Hepatocyte (in vitro differentiated cells): Measurements from ENCODE around the gene CDK19. TPM values are rescaled to one million over a fixed set of nuclear protein-coding genes. Genes with fewer than 3 reads are reported as not detected.
"Not testable (repeated sequence)": the region's sequence is repeated elsewhere in the genome, so short reads cannot be mapped to it uniquely, and the experiment has no call there.

Experiments
- DNase-seq: peaks from one replicate; pipeline ENCODE4 v3.0.0-alpha.2; 2016; ENCODE audit warnings: low spot score
- H2AFZ ChIP-seq: fragments of 200-600 bp; sonication (generic); 2 replicates; pipeline ENCODE4 v1.6.0; 2016; ENCODE audit warnings: antibody characterized with exemption, mild to moderate bottlenecking
- H3K27ac ChIP-seq: fragments of 200-600 bp; sonication (generic); 2 replicates; pipeline ENCODE4 v1.5.1; 2016; ENCODE audit warnings: mild to moderate bottlenecking
- H3K27me3 ChIP-seq: fragments of 200-600 bp; sonication (generic); 2 replicates; pipeline ENCODE4 v1.6.1; 2016
- H3K36me3 ChIP-seq: fragments of 200-600 bp; sonication (generic); replicated peaks from 2 replicates; pipeline ENCODE4 v1.5.1; 2016; ENCODE audit warnings: low read depth; ENCODE audit not compliant: insufficient read depth
- H3K4me1 ChIP-seq: fragments of 200-600 bp; sonication (generic); 2 replicates; pipeline ENCODE4 v1.5.1; 2016; ENCODE audit warnings: mild to moderate bottlenecking, moderate library complexity; ENCODE audit not compliant: insufficient read depth
- H3K4me2 ChIP-seq: fragments of 200-600 bp; sonication (generic); 2 replicates; pipeline ENCODE4 v1.6.0; 2016
- H3K4me3 ChIP-seq: fragments of 200-600 bp; sonication (generic); 2 replicates; pipeline ENCODE4 v1.5.1; 2016; ENCODE audit warnings: mild to moderate bottlenecking
- H3K79me2 ChIP-seq: fragments of 200-600 bp; sonication (generic); 2 replicates; pipeline ENCODE4 v1.6.0; 2017; ENCODE audit warnings: mild to moderate bottlenecking
- H3K9me2 ChIP-seq: fragments of 200-600 bp; sonication (generic); replicated peaks from 2 replicates; pipeline ENCODE4 v1.6.0; 2017; ENCODE audit warnings: mild to moderate bottlenecking; ENCODE audit not compliant: insufficient read depth
- H3K9me3 ChIP-seq: fragments of 200-600 bp; sonication (generic); 2 replicates; pipeline ENCODE4 v1.5.1; 2016; ENCODE audit warnings: low read depth, mild to moderate bottlenecking
- H4K20me1 ChIP-seq: fragments of 200-600 bp; sonication (generic); 2 replicates; pipeline ENCODE4 v1.6.0; 2016; ENCODE audit warnings: mild to moderate bottlenecking; ENCODE audit not compliant: insufficient read depth, poor library complexity, severe bottlenecking
- CTCF ChIP-seq: fragments of 200-600 bp; sonication (generic); IDR thresholded peaks from 2 replicates; pipeline ENCODE4 v1.5.1; 2016; ENCODE audit warnings: antibody characterized with exemption, mild to moderate bottlenecking; ENCODE audit not compliant: poor library complexity
- EZH2 ChIP-seq: fragments of 200-600 bp; sonication (generic); IDR thresholded peaks from 2 replicates; pipeline ENCODE4 v1.6.1; 2016; ENCODE audit warnings: antibody characterized with exemption, mild to moderate bottlenecking, borderline replicate concordance
- EZH2phosphoT487 ChIP-seq: fragments of 200-600 bp; sonication (generic); IDR thresholded peaks from one replicate; pipeline ENCODE4 v1.6.1; 2018; ENCODE audit warnings: antibody characterized with exemption, mild to moderate bottlenecking, low read depth, moderate library complexity; ENCODE audit not compliant: unreplicated experiment, severe bottlenecking
- WGBS: methylation state at CpG from one replicate; pipeline ENCODE4 v1.1.6; 2016; ENCODE audit warnings: low lambda C conversion rate; ENCODE audit errors: missing lambda C conversion rate; 5-methylcytosine and 5-hydroxymethylcytosine counted together
- polyA plus RNA-seq: library from polyadenylated mRNA; unstranded; fragments of >200 nt; fragmentation: Nextera tagmentation; extraction: Ambion mirVana; gene quantifications from 2 replicates; pipeline ENCODE4 v1.2.1, GENCODE V29; 2016
- total RNA-seq: library from RNA; depleted of rRNA; stranded (reverse); fragments of >200 nt; gene quantifications from 2 replicates; pipeline ENCODE4 v1.2.3, GENCODE V29; 2014

CDK19 gene
- total and polyA plus RNA-seq, 2 experiments from 2014 or later: 7.3 to 18.6 TPM

- no peak for DNase-seq
- H2AFZ ChIP-seq: no peak overlapping the region
- no peaks in the 10 kb centered on the region for H3K9me2 ChIP-seq
- no peaks in the 10 kb centered on the region for H3K9me3 ChIP-seq
- H3K4me1 ChIP-seq: no peaks in the 10 kb centered on the region
- H3K36me3 ChIP-seq: no peaks in the 10 kb centered on the region
- H3K4me3 ChIP-seq: no peak overlapping the region
- no peak overlapping the region for H3K4me2 ChIP-seq
- no peaks in the 10 kb centered on the region for H4K20me1 ChIP-seq
- no peak overlapping the region for H3K27ac ChIP-seq
- TF ChIP-seq CTCF: no peak
- TF ChIP-seq EZH2: no peak
- no peak for TF ChIP-seq EZH2phosphoT487
- no peaks in the 10 kb centered on the region for H3K27me3 ChIP-seq
- H3K79me2 ChIP-seq: no peaks in the 10 kb centered on the region
- WGBS: 93% methylated on average over 4 of the region's 4 CpGs
Observed at GRCh38 chr6:110731196-110731595, 84.1 kb downstream of the CDK19 start.

GRCh38 chr6:110728501-110728900, 86.8 kb downstream of the CDK19 start:
- no peak overlapping the region for H3K4me2 ChIP-seq
- no peaks in the 10 kb centered on the region for H3K36me3 ChIP-seq
- WGBS: 96% methylated on average over 1 of the region's 1 CpG
- H2AFZ ChIP-seq: no peak overlapping the region
- no peaks in the 10 kb centered on the region for H3K79me2 ChIP-seq
- no peak for DNase-seq
- H3K4me3 ChIP-seq: no peak overlapping the region
- H4K20me1 ChIP-seq: no peaks in the 10 kb centered on the region
- H3K9me3 ChIP-seq: no peaks in the 10 kb centered on the region
- H3K9me2 ChIP-seq: no peaks in the 10 kb centered on the region
- H3K4me1 ChIP-seq: no peaks in the 10 kb centered on the region
- TF ChIP-seq CTCF (no peak), EZH2phosphoT487 (no peak), EZH2 (no peak)
- H3K27ac ChIP-seq: no peak overlapping the region
- no peaks in the 10 kb centered on the region for H3K27me3 ChIP-seq

- DNase-seq: no peak
- Histone ChIP-seq H3K4me2 (no peak overlapping the region), H3K4me3 (no peak overlapping the region), H3K9me2 (no peaks in the 10 kb centered on the region), H3K79me2 (no peaks in the 10 kb centered on the region), H3K27me3 (no peaks in the 10 kb centered on the region), H3K27ac (no peak overlapping the region), H2AFZ (no peak overlapping the region), H3K4me1 (no peaks in the 10 kb centered on the region), H3K36me3 (no peaks in the 10 kb centered on the region), H3K9me3 (no peaks in the 10 kb centered on the region), H4K20me1 (no peaks in the 10 kb centered on the region)
- TF ChIP-seq CTCF (no peak), EZH2phosphoT487 (no peak), EZH2 (no peak)
- WGBS: 93% methylated on average over 3 of the region's 3 CpGs
Observed at GRCh38 chr6:110723017-110723416, 92.3 kb downstream of the CDK19 start.

- Histone ChIP-seq H3K27ac (no peak overlapping the region), H2AFZ (no peak overlapping the region), H3K4me1 (no peaks in the 10 kb centered on the region), H3K4me2 (no peak overlapping the region), H3K79me2 (no peaks in the 10 kb centered on the region), H3K4me3 (no peak overlapping the region), H3K9me3 (no peaks in the 10 kb centered on the region), H3K36me3 (no peaks in the 10 kb centered on the region), H3K27me3 (no peaks in the 10 kb centered on the region), H4K20me1 (no peaks in the 10 kb centered on the region), H3K9me2 (no peaks in the 10 kb centered on the region)
- DNase-seq: no peak
- no peak for TF ChIP-seq EZH2phosphoT487
- no peak for TF ChIP-seq CTCF
- no peak for TF ChIP-seq EZH2
- 88% methylated on average over 3 of the region's 3 CpGs for WGBS
Observed at GRCh38 chr6:110720066-110720465, 95.2 kb downstream of the CDK19 start.

- 95% methylated on average over 6 of the region's 7 CpGs for WGBS
- H3K27me3 ChIP-seq, H3K4me3 ChIP-seq, H3K9me3 ChIP-seq, H3K9me2 ChIP-seq, H2AFZ ChIP-seq, H3K4me2 ChIP-seq, H3K36me3 ChIP-seq, H4K20me1 ChIP-seq, H3K27ac ChIP-seq, H3K4me1 ChIP-seq, H3K79me2 ChIP-seq, DNase-seq: not testable (repeated sequence)
Observed at GRCh38 chr6:110719601-110720000, 95.7 kb downstream of the CDK19 start.
